GM12892 (cell line): ENCODE results near the gene CCDC122.
A peak's percentile ranks its signal among the peaks of the same experiment; 100 is the strongest.

Experiments
- DNase-seq: peaks from one replicate; pipeline ENCODE4 v3.0.0; 2011; ENCODE audit not compliant: insufficient read length
- FAIRE-seq: peaks from 2 replicates; lab custom pipeline; 2011; peaks lifted over from hg19 to GRCh38; lab: Jason Lieb, UNC
- POLR2A ChIP-seq: IDR thresholded peaks from 2 replicates; pipeline ENCODE4 v1.6.1; 2011; ENCODE audit warnings: low read depth, low read length, control low read depth
- POLR2AphosphoS5 ChIP-seq: IDR thresholded peaks from 2 replicates; pipeline ENCODE4 v1.6.1; 2011; ENCODE audit warnings: low read depth, low read length, control low read depth
- TAF1 ChIP-seq: IDR thresholded peaks from 2 replicates; pipeline ENCODE4 v1.6.1; 2011; ENCODE audit warnings: low read depth, mild to moderate bottlenecking, control low read depth, low read length, borderline replicate concordance

CCDC122 gene

GRCh38 chr13:43822969-43823368 is 56.6 kb downstream of the CCDC122 start:
- FAIRE-seq = no peak
- no peak for TF ChIP-seq POLR2AphosphoS5
- no peak for TF ChIP-seq POLR2A
- no peak for TF ChIP-seq TAF1
- DNase-seq = no peak

DNA sequence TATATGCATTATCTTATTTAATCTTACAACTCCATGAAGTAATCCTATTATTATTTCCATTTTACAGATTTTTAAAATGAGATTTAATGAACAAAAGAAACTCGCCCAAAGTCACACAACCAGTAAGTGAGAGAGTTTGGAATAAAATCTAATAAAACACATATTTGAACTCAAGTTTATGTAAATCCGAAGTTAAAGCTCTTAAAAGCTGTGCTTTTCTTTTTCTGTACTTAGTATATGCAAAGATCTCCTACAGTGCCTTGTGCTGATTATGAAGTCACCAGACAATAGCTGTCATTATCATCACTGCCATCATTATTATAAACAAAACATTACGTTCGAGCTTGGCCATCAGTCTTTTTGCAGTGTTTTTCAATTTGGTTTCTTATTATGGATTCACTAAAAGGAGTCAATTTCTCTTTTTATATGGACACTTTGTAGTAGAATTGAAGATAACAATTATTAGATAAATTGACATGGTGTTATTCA is 63.1 kb downstream of the CCDC122 start:
- FAIRE-seq = no peak
- TF ChIP-seq POLR2A (no peak), POLR2AphosphoS5 (no peak)
- no peak for DNase-seq

- no peak for DNase-seq
- TF ChIP-seq POLR2A (no peak), POLR2AphosphoS5 (no peak), TAF1 (no peak)
- FAIRE-seq = no peak
Observed at GRCh38 chr13:43815204-43815603, 64.3 kb downstream of the CCDC122 start.

DNA sequence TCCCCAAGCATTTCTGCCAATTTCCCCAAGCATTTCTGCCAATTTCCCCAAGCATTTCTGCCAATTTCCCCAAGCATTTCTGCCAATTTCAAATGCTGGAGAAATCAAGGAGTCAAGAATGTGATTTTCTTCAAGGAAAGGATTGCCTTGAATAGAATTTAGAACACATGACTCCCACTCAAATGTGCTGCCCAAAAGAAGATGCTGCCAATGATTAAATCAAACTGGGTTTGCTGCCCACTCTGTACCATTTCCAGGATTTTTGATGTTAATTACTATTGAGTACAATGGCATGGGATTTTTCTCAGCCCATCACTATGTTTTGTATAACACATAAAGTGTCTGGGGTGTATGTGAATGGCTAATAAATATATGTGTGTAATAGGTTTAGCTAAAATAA is 70.9 kb downstream of the CCDC122 start:
- no peak for FAIRE-seq
- TF ChIP-seq TAF1 (no peak), POLR2A (no peak), POLR2AphosphoS5 (no peak)
- DNase-seq = no peak

GRCh38 chr13:43805681-43806128 is 73.8 kb downstream of the CCDC122 start:
- TF ChIP-seq TAF1 (no peak), POLR2A (0 out of 2 replicates have a peak, but pooled peaks have one; percentile 26), POLR2AphosphoS5 (no peak)
- FAIRE-seq (no peak), DNase-seq (no peak)

- FAIRE-seq = no peak
- TF ChIP-seq POLR2A (no peak), TAF1 (no peak), POLR2AphosphoS5 (no peak)
- no peak for DNase-seq
Observed at GRCh38 chr13:43805071-43805468, 74.5 kb downstream of the CCDC122 start.

DNA sequence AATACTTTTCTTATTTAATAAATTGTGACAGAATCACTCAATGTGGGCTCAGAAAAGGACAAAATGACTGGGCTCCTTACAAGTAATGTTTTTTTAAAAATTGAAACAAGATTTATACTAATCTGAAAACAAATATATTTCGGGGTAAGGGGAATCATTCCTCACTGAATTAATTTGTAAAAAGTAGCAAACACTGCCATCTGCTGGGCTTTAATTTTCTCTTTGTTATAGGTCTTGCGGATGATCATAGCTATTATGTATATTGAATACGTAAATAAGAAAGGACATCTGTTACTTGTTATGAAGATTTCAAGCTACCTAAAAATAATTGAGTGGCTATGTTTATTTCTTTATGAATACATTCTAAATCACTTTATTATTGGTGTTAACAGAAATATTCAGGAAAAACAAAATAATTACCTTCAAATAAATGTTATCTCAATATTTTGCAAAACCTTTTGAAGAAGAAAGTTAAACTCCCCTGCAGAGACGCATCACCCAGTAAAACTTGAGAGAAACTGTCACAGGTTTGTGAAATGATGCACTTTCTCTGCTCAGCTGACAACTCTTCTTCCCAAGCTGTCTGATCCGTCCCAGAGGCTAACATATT is 75.0 kb downstream of the CCDC122 start:
- FAIRE-seq = peak; percentile 71

DNA sequence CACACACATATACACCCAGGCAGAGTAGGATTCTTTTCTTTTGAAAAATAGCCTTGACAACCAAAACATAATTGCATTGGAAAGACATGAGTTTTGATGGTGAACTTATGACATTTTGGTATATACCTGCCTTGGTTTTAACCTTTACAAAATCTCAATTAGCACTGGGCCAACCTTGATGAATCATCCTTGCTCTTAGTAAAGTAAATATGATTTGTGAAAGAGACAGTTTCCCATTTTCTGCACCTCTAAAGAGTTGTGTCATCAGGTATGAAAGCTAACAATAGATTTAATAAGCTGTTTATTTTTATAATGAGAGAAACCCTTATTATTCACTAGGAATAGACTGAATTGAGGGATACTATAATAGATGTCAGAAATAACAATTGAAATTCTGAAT is 77.0 kb downstream of the CCDC122 start:
- DNase-seq (no peak), FAIRE-seq (no peak)

More for the DNA sequence above, 75.0 kb downstream of the CCDC122 start:
- DNase-seq = no peak
- TF ChIP-seq TAF1 (no peak), POLR2AphosphoS5 (no peak), POLR2A (no peak)

DNA sequence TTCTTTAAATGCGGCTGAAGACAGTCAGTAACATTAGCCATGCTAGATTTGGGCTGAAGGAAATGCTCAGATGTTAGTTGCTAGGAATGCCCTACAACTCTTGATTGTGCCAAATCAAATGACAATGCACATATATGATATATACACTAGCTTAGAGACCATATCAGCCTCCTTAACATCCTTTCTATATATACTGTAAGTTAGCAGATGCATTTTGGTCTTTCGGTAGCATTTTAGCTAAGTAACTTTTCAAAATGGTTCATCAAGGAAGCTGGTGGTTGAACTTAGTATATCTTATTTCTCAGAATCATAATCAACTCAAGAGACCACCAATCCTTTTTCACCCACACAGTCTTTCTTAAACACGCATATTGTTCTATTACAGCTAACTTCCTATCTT is 78.7 kb downstream of the CCDC122 start:
- FAIRE-seq (no peak), DNase-seq (no peak)
- TF ChIP-seq TAF1 (no peak), POLR2AphosphoS5 (no peak), POLR2A (no peak)

More for the DNA sequence above, 77.0 kb downstream of the CCDC122 start:
- no peak for TF ChIP-seq POLR2A
- no peak for TF ChIP-seq POLR2AphosphoS5
- TF ChIP-seq TAF1 = no peak

DNA sequence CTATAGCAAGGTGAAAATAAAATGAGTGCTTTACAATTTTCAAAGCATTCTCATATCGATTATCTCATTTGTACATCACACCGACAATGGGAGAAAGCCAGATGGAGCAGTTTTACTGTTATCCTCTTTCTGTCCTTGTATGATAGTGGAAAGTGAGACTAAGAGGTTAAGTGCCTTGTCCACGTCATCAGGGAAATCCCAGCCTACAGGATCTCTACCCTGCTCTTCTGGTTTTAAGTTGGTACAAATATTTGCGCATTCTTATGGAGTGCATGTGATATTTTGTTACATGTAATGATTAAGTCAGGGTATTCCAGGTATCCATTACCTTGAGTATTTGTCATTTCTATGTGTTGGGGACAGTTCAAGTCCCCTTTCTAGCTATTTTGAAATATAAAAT is 80.3 kb downstream of the CCDC122 start:
- DNase-seq = no peak
- no peak for FAIRE-seq
- TF ChIP-seq TAF1 (no peak), POLR2AphosphoS5 (no peak), POLR2A (no peak)

GRCh38 chr13:43797869-43798268 is 81.7 kb downstream of the CCDC122 start:
- DNase-seq (no peak), FAIRE-seq (no peak)
- no peak for TF ChIP-seq TAF1
- TF ChIP-seq POLR2AphosphoS5 = no peak
- TF ChIP-seq POLR2A = no peak

- TF ChIP-seq TAF1 = no peak
- no peak for TF ChIP-seq POLR2AphosphoS5
- TF ChIP-seq POLR2A = no peak
- DNase-seq (no peak), FAIRE-seq (no peak)
Observed at GRCh38 chr13:43797159-43797558, 82.4 kb downstream of the CCDC122 start.
